Gastroesophageal sphincter (tissue), 4 donors: ENCODE results near the gene PIK3CA. TPM values are rescaled to one million over a fixed set of nuclear protein-coding genes. Genes with fewer than 3 reads are reported as not detected.

Experiments
- ATAC-seq: fragments of 150-250 bp; one replicate; pipeline ENCODE4 v1.9.1; 2016; ENCODE audit warnings: mild to moderate bottlenecking, moderate library complexity
- H3K27ac ChIP-seq, 4 donors: fragments of 200-600 bp; sonication (generic) in 3 of 4; 1 replicate in 3 of 4; 2 replicates in 1 of 4; pipeline ENCODE4 v1.5.1; 2016 to 2019
- H3K27me3 ChIP-seq: fragments of 200-600 bp; sonication (generic); one replicate; pipeline ENCODE4 v1.5.1; 2019
- H3K36me3 ChIP-seq, 2 donors: fragments of 200-600 bp; sonication (generic); one replicate each; pipeline ENCODE4 v1.5.1; 2019; ENCODE audit warnings: control low read depth in 1 of 2
- H3K4me1 ChIP-seq, 3 donors: fragments of 200-600 bp; sonication (generic); 1 replicate in 2 of 3; 2 replicates in 1 of 3; pipeline ENCODE4 v1.5.1; 2016 to 2019; ENCODE audit warnings: control low read depth in 2 of 3
- H3K4me3 ChIP-seq, 2 donors: fragments of 200-600 bp; sonication (generic); one replicate each; pipeline ENCODE4 v1.5.1; 2019; ENCODE audit warnings: mild to moderate bottlenecking in 1 of 2, moderate library complexity in 1 of 2
- H3K9me3 ChIP-seq, 3 donors: fragments of 200-600 bp; sonication (generic); one replicate each; pipeline ENCODE4 v1.5.1; 2017 to 2019; ENCODE audit warnings: control low read depth in 2 of 3
- EP300 ChIP-seq: sonication (generic); formaldehyde crosslinking; IDR thresholded peaks from one replicate; pipeline ENCODE4 v1.6.1; 2017; ENCODE audit warnings: antibody characterized with exemption, mild to moderate bottlenecking
- POLR2A ChIP-seq, 2 donors: fragments of 450-650 bp; IDR thresholded peaks; one replicate each; pipeline ENCODE4 v1.6.1; 2017; ENCODE audit warnings: antibody characterized with exemption in 2 of 2, mild to moderate bottlenecking in 2 of 2, moderate library complexity in 1 of 2
- POLR2AphosphoS5 ChIP-seq: sonication (generic); formaldehyde crosslinking; IDR thresholded peaks from one replicate; pipeline ENCODE4 v1.6.1; 2017; ENCODE audit warnings: antibody characterized with exemption
- WGBS, 2 donors: methylation state at CpG; one replicate each; pipeline ENCODE4 v1.1.5; 2018; ENCODE audit warnings: low coverage in 1 of 2; 5-methylcytosine and 5-hydroxymethylcytosine counted together
- small RNA-seq, 4 donors: library from RNA; depleted of rRNA; stranded (forward); fragments of <200 nt; gene quantifications; one replicate each; pipeline ENCODE3, GENCODE V24; 2016
- total RNA-seq, 4 donors: library from RNA; depleted of rRNA; stranded (reverse); fragments of >200 nt; gene quantifications; one replicate each; pipeline ENCODE4 v1.1.0, GENCODE V29; 2016
- TF ChIP-seq, protein P1 (sequence below), 4 experiments: fragments of 200-600 bp in 2 of 4; fragments of 450-650 bp in 2 of 4; sonication (generic) in 1 of 4; IDR thresholded peaks; one replicate each; pipeline ENCODE4 v1.5.1; 2017 to 2019; ENCODE audit warnings: antibody characterized with exemption in 4 of 4, mild to moderate bottlenecking in 2 of 4, moderate library complexity in 2 of 4

The PIK3CA gene
- total RNA-seq, 4 donors from 2014 or later, result 35.7 to 47.7 (median 39.6) TPM

DNA sequence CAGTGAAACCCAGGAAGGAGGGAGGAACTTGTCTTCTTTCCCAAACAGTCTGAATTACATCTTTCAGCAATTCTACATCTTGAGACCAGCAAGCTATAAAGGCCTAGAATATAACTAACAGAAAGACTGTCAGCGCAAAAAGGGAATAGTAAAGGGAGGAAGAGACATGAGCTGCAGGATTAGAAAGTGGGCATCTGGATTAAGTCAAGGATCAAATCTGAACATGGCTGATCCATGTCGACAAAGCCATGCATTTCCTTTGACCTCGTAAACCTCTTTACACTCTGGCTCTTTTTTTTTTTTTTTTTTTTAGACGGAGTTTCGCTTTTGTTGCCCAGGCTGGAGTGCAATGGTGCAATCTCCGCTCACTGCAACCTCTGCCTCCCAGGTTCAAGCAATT, 138.2 kb downstream of the PIK3CA start:
- WGBS, 2 donors, result 84 to 85% methylated on average over 5 to 6 of the region's 6 CpGs
- H3K27ac ChIP-seq, result no peak overlapping the region
- ATAC-seq, result no peak

DNA sequence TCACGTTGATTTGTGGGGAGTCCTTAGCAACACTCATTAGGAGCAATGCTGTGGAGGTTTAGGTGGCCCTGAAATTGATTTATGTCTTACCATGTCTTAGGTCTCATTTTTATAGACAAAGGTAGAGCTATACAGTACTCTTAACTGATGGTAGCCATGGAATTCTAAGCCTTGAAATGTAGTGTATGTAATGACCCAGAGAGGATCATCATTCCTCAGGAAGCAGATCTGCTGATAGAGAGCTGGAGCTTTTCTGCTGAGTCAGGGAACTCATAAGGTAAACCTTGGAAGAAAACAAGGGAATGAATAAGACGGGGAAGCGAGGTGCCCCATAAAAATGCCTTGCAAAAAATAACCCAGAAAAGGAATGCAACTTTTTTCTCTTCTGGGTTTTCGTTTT, 140.7 kb downstream of the PIK3CA start:
- 72 to 89% methylated on average over 3 to 4 of the region's 4 CpGs for WGBS, 2 donors
- Histone ChIP-seq H3K27me3 (no peaks in the 10 kb centered on the region), H3K4me1 (no peaks in the 10 kb centered on the region), H3K36me3 (no peaks in the 10 kb centered on the region), H3K4me3 (no peak overlapping the region), H3K27ac (no peak overlapping the region), H3K9me3 (no peaks in the 10 kb centered on the region)
- TF ChIP-seq, protein P1, sequence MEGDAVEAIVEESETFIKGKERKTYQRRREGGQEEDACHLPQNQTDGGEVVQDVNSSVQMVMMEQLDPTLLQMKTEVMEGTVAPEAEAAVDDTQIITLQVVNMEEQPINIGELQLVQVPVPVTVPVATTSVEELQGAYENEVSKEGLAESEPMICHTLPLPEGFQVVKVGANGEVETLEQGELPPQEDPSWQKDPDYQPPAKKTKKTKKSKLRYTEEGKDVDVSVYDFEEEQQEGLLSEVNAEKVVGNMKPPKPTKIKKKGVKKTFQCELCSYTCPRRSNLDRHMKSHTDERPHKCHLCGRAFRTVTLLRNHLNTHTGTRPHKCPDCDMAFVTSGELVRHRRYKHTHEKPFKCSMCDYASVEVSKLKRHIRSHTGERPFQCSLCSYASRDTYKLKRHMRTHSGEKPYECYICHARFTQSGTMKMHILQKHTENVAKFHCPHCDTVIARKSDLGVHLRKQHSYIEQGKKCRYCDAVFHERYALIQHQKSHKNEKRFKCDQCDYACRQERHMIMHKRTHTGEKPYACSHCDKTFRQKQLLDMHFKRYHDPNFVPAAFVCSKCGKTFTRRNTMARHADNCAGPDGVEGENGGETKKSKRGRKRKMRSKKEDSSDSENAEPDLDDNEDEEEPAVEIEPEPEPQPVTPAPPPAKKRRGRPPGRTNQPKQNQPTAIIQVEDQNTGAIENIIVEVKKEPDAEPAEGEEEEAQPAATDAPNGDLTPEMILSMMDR (IDR thresholded peaks at IDR 0.05), result no peak
- no peak for ATAC-seq

More for the DNA sequence above, 138.2 kb downstream of the PIK3CA start:
- no peaks in the 10 kb centered on the region for H3K4me1 ChIP-seq
- no peaks in the 10 kb centered on the region for H3K9me3 ChIP-seq
- TF ChIP-seq POLR2A (IDR thresholded peaks at IDR 0.05), result no peak
- TF ChIP-seq, protein P1 (IDR thresholded peaks at IDR 0.05), result no peak
- TF ChIP-seq POLR2AphosphoS5, result no peak
- TF ChIP-seq EP300, result no peak
- H3K27me3 ChIP-seq, result no peaks in the 10 kb centered on the region
- no peak overlapping the region for H3K4me3 ChIP-seq
- no peaks in the 10 kb centered on the region for H3K36me3 ChIP-seq

DNA sequence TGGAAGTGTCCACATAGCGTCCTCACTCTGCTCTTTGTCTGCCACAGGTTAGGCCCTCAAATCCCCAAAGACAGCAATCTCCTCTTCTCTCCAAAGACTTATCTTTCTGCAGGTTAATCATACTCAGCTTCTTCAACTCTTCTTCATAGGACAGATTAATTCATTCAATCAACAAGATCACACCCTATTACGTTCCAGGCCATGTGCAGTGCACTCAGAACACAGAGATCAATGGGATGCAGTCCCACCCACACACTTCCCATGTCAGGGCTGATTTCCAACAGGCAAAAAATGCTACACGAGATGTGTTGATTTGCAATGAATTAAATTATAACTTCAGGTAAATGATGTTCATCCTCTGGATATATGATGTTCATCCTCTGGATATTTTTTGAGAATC, 141.1 kb downstream of the PIK3CA start:
- TF ChIP-seq, protein P1 (IDR thresholded peaks at IDR 0.05), result no peak
- TF ChIP-seq POLR2AphosphoS5 (no peak), EP300 (no peak)
- H3K27me3 ChIP-seq, result no peaks in the 10 kb centered on the region
- 58 to 86% methylated on average over 1 to 3 of the region's 3 CpGs for WGBS, 2 donors
- no peak overlapping the region for H3K27ac ChIP-seq
- no peaks in the 10 kb centered on the region for H3K9me3 ChIP-seq
- H3K4me3 ChIP-seq, result no peak overlapping the region
- ATAC-seq, result no peak
- no peaks in the 10 kb centered on the region for H3K4me1 ChIP-seq
- H3K36me3 ChIP-seq, result no peaks in the 10 kb centered on the region

Small RNA genes lying within 50 kb of the gene (small RNA-seq; reads per million reads assigned to genes)
- gene RF00402, result 0 reads per million in 4 donors

Other genes with a start within 250 kb of the PIK3CA start
- gene ZMAT3, start 76.5 kb upstream of the PIK3CA start, total RNA-seq, result 10 to 100 TPM; 16.4 to 28.8 (median 19.2) TPM
- gene KCNMB3, start 102.8 kb downstream of the PIK3CA start, total RNA-seq, result 1 to 10 TPM; 1.0 to 6.2 (median 4.1) TPM
- gene ZNF639, start 174.7 kb downstream of the PIK3CA start, total RNA-seq, result 10 to 100 TPM; 60.6 to 97.8 (median 63.4) TPM
- gene MFN1, start 199.4 kb downstream of the PIK3CA start, total RNA-seq, result 10 to 100 TPM; 42.5 to 56.0 (median 45.5) TPM